Coronary artery (tissue), 2 donors: ENCODE results near the gene CHRM4.

ENCODE experiments used
- DNase-seq: peaks from one replicate; pipeline ENCODE4 v3.0.0-alpha.2; 2017; ENCODE audit warnings: low spot score
- H3K27ac ChIP-seq, 2 donors: fragments of 200-600 bp; sonication (generic); one replicate each; pipeline ENCODE4 v1.5.1; 2016 to 2019
- H3K4me3 ChIP-seq: fragments of 200-600 bp; sonication (generic); 2 replicates; pipeline ENCODE4 v1.5.1; 2016; ENCODE audit warnings: mild to moderate bottlenecking, moderate library complexity
- TF ChIP-seq, protein P1 (sequence below): fragments of 200-600 bp; sonication (generic); IDR thresholded peaks from one replicate; pipeline ENCODE4 v1.5.1; 2019; ENCODE audit warnings: antibody characterized with exemption

Gene CHRM4

DNA sequence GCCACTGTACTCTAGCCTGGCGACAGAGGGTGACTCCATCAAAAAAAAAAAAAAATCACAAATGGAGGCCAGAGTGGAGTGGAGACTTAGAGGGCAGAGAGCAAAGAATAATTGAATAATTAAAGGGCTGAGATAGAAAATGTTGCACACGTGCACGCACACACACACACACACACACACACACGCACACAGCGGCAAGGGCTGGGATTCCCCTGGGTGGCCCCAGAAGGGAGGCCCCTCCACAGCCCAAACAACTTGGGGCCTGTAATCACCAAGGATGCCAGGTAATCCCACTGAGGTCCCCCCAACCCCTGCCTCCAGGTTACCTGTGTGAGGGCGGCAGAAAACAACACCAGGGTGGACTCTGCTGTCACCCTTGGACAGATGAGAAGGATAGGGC is 56.3 kb downstream of the CHRM4 start:
- no peak overlapping the region for H3K4me3 ChIP-seq
- TF ChIP-seq, protein P1, sequence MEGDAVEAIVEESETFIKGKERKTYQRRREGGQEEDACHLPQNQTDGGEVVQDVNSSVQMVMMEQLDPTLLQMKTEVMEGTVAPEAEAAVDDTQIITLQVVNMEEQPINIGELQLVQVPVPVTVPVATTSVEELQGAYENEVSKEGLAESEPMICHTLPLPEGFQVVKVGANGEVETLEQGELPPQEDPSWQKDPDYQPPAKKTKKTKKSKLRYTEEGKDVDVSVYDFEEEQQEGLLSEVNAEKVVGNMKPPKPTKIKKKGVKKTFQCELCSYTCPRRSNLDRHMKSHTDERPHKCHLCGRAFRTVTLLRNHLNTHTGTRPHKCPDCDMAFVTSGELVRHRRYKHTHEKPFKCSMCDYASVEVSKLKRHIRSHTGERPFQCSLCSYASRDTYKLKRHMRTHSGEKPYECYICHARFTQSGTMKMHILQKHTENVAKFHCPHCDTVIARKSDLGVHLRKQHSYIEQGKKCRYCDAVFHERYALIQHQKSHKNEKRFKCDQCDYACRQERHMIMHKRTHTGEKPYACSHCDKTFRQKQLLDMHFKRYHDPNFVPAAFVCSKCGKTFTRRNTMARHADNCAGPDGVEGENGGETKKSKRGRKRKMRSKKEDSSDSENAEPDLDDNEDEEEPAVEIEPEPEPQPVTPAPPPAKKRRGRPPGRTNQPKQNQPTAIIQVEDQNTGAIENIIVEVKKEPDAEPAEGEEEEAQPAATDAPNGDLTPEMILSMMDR: no peak
- DNase-seq: no peak
- no peak overlapping the region for H3K27ac ChIP-seq

GRCh38 chr11:46334211-46334610 is 57.4 kb downstream of the CHRM4 start:
- Histone ChIP-seq H3K4me3 (no peak overlapping the region), H3K27ac (no peak overlapping the region)
- TF ChIP-seq, protein P1: no peak

More at GRCh38 chr11:46334211-46334610, 57.4 kb downstream of the CHRM4 start:
- no peak for DNase-seq
